ENCODE data around the gene TCF15.
"Not testable (repeated sequence)": the region's sequence is repeated elsewhere in the genome, so short reads cannot be mapped to it uniquely, and the experiment has no call there.

TCF15 gene

GRCh38 chr20:646868-647233 lies 36.7 kb upstream of the TCF15 start:
- DNase-seq (ENCODE audit: low read depth): no peak
- H3K4me3 ChIP-seq (ENCODE audit: low read length): no peak overlapping the region
- no peak for TF ChIP-seq CTCF (IDR thresholded peaks at IDR 0.05; ENCODE audit: insufficient read depth, low read depth, low read length, missing control alignments)

- no peak overlapping the region for H3K4me3 ChIP-seq (ENCODE audit: low read length)
- TF ChIP-seq CTCF (IDR thresholded peaks at IDR 0.05; ENCODE audit: insufficient read depth, low read depth, low read length, missing control alignments): no peak
- DNase-seq (ENCODE audit: low read depth): no peak
These were observed 36.2 kb upstream of the TCF15 start for GRCh38 chr20:646107-646867.

DNA sequence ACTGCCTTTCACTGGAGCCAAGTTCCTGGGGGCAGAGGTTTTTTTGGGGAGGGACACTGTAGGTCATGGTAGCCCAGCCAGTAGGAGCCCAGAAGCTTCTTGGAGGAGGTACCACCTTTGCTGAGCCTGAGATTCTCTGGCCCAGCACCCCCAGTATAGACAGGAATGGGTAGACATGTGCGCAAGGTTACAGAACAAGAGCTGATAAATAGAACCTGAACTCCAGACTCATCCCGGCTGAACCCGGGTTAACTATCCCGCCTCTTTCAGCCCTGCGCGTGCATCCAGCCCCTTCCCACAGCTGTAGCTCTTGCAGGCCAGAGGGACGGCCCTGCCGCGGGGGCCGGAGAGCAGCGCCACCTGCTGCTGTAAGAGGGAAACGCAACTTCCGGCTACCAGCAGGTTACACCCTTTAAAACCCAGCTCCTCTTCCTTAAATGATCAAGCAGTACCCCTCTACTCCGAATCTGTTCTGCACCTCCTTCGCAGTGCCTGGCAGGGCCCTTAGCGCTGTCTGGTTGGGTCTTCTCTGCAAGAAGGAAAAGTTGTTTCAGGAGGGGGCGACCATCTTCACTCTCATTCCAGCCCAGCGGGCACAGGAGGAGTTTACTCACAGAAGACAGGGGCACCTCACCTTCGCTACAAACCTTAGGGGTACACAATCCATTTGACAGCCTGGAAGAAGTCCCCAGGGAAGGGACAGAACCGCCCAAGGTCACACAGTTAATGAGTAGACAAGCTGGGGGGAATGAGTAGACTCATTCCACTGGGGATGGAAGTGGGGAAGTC lies 35.4 kb upstream of the TCF15 start:
- DNase-seq (ENCODE audit: low read depth): peak; percentile 69
- H3K4me3 ChIP-seq (ENCODE audit: low read length): no peak overlapping the region
- peak; percentile 90 for TF ChIP-seq CTCF (IDR thresholded peaks at IDR 0.05; ENCODE audit: insufficient read depth, low read depth, low read length, missing control alignments)

- no peak for TF ChIP-seq CTCF (IDR thresholded peaks at IDR 0.05; ENCODE audit: insufficient read depth, low read depth, low read length, missing control alignments)
These were observed 34.7 kb upstream of the TCF15 start for GRCh38 chr20:644692-645317.

DNA sequence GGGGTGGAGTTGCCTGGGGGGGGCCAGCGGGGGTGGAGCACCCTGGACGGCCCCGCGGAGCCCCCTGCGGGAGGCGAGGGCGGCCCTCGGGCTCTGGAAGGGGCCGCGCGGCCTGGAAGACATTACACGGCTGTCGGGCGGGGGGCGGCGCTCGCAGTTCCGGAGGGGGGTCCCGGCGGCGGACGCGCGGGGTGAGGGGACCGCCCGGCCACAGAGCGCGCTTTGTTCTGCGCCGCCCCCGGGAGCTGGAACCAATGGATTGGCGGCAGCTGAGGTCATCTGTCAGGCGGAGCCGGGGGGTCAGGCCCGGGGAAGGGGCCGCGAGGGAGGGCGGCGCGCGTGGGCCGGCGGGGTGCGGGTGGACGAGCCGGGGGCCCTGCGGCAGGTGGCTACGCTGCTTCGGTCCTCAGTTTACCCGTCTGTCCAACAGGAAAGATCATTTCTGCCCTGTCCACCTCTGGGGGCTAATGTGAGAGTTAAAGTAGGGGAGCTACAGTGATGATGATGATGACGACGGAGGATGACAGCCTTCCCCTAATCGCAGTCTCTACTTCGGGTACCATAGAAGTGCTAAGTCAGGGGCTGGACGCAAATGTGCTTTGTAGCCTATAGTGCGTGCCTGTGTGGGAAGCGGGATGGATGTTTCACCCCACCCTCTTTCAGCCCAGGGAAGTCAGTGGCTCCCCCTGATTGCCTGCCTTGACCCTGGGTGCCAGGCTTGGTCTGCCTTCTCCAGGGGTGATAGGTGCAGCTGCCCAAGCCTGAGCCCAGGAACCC lies 32.5 kb upstream of the TCF15 start:
- DNase-seq (ENCODE audit: low read depth): no peak
- TF ChIP-seq CTCF (IDR thresholded peaks at IDR 0.05; ENCODE audit: insufficient read depth, low read depth, low read length, missing control alignments): no peak
- H3K4me3 ChIP-seq (ENCODE audit: low read length): no peak overlapping the region

More at GRCh38 chr20:644692-645317, 34.7 kb upstream of the TCF15 start:
- no peak for DNase-seq (ENCODE audit: low read depth)
- H3K4me3 ChIP-seq (ENCODE audit: low read length): no peak overlapping the region

- DNase-seq (ENCODE audit: low read depth); H3K4me3 ChIP-seq (ENCODE audit: low read length): not testable (repeated sequence)
These were observed 31.9 kb upstream of the TCF15 start for GRCh38 chr20:642013-642397.

DNA sequence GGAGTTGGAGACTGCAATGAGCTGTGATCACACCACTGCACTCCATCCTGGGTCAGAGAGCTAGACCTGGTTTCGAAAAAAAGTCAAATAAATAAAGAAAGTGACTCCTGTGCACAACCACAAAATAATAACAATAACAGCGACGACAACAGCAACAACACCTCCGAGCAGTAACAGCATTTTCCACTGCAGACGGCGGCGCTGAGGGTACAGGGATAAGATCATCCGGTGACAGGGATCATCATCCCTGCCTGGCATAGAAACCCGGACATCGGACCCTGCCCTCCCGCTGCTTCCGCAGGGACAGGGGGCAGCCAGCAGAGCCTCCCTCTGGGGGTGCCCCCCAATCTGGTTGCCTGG lies 31.4 kb upstream of the TCF15 start:
- no peak for TF ChIP-seq CTCF (IDR thresholded peaks at IDR 0.05; ENCODE audit: insufficient read depth, low read depth, low read length, missing control alignments)
- DNase-seq (ENCODE audit: low read depth): no peak
- no peak overlapping the region for H3K4me3 ChIP-seq (ENCODE audit: low read length)
